Measurements from ENCODE around the gene HAGHL. TPM values are rescaled to one million over a fixed set of nuclear protein-coding genes. Genes with fewer than 3 reads are reported as not detected.

Gene HAGHL
- total and polyA plus RNA-seq, 2 donors (not counting 1 experiment from before 2014, with no cell fraction given) = 3.7 to 16.3 TPM

DNA sequence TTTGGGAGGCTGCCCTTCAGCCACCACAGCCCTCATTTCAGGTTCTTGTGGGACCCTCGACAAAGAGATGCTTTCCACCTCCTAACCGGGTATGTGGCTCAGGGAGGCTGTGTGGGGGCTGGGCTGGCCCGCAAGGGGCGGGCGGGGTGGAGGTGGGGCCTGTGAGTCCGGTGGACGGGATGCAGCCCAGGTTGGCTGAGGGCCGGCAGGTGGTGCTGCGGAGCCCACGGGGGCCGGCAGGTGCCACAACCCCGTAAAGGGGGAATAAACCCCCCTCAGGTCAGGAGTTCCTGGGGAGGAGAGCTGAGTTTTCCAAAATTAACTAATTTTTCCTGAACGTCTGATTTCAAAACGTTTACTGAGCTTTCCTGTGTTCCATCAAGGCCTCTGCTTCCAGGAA, 18.8 kb downstream of the HAGHL start:
- TF ChIP-seq EZH2 (IDR thresholded peaks at IDR 0.05; ENCODE audit: low read length, missing control alignments) = no peak
- TF ChIP-seq, protein P1, sequence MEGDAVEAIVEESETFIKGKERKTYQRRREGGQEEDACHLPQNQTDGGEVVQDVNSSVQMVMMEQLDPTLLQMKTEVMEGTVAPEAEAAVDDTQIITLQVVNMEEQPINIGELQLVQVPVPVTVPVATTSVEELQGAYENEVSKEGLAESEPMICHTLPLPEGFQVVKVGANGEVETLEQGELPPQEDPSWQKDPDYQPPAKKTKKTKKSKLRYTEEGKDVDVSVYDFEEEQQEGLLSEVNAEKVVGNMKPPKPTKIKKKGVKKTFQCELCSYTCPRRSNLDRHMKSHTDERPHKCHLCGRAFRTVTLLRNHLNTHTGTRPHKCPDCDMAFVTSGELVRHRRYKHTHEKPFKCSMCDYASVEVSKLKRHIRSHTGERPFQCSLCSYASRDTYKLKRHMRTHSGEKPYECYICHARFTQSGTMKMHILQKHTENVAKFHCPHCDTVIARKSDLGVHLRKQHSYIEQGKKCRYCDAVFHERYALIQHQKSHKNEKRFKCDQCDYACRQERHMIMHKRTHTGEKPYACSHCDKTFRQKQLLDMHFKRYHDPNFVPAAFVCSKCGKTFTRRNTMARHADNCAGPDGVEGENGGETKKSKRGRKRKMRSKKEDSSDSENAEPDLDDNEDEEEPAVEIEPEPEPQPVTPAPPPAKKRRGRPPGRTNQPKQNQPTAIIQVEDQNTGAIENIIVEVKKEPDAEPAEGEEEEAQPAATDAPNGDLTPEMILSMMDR (conservative IDR thresholded peaks at IDR 0.05 in 1 of 2, IDR thresholded peaks at IDR 0.05 in 1 of 2; ENCODE audit: low read depth in 1 of 2, low read length in 2 of 2) = peak in 1 of 2 donors; percentile 23
- Histone ChIP-seq H4K20me1 (ENCODE audit: control insufficient read depth, extremely low read depth, insufficient read depth, low read length) (no peaks in the 10 kb centered on the region), H3K4me1 (ENCODE audit: control insufficient read depth, extremely low read depth, insufficient read depth, low read length) (no peaks in the 10 kb centered on the region), H2AFZ (ENCODE audit: low read length) (no peak overlapping the region), H3K79me2 (ENCODE audit: control insufficient read depth, insufficient read depth, low read length) (no peaks in the 10 kb centered on the region), H3K36me3 (ENCODE audit: control insufficient read depth, insufficient read depth, low read length) (no peaks in the 10 kb centered on the region), H3K27me3 (ENCODE audit: control insufficient read depth, insufficient read depth, low read length) (no peaks in the 10 kb centered on the region), H3K9me3 (ENCODE audit: control insufficient read depth, insufficient read depth, low read depth, low read length) (no peaks in the 10 kb centered on the region), H3K9ac (ENCODE audit: insufficient read depth, low read length) (no peak overlapping the region), H3K27ac (ENCODE audit: insufficient read depth, low read length) (no peak overlapping the region), H3K4me3 (replicated peaks in 1 of 4; ENCODE audit: control extremely low read depth in 1 of 4, insufficient read depth in 1 of 4, low read depth in 3 of 4, low read length in 4 of 4) (no peak overlapping the region), H3K4me2 (ENCODE audit: extremely low read depth, insufficient read depth, low read length) (no peak overlapping the region)
- no peak for DNase-seq (ENCODE audit: low read depth in 2 of 2)

DNA sequence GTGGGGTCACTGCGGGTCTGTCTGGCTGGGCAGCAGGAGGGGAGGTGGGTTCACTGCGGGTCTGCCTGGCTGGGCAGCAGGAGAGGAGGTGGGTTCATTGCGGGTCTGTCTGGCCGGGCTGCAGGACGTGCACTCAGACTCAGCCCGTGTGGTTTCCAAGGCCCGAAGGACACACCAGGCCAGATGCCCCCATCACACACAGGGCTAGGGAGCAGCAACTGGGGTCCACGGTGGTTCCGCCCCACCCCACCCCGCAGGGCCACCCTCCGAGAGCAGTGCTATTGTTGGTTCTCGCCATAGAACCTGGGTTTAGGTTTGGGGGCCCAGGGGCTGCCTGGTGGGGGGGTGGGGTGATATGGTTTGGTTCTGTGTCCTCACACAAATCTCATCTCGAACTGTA, 19.7 kb downstream of the HAGHL start:
- no peak overlapping the region for H3K4me2 ChIP-seq (ENCODE audit: extremely low read depth, insufficient read depth, low read length)
- no peak overlapping the region for H3K27ac ChIP-seq (ENCODE audit: insufficient read depth, low read length)
- no peaks in the 10 kb centered on the region for H4K20me1 ChIP-seq (ENCODE audit: control insufficient read depth, extremely low read depth, insufficient read depth, low read length)
- no peaks in the 10 kb centered on the region for H3K9me3 ChIP-seq (ENCODE audit: control insufficient read depth, insufficient read depth, low read depth, low read length)
- no peak overlapping the region for H3K4me3 ChIP-seq (replicated peaks in 1 of 4; ENCODE audit: control extremely low read depth in 1 of 4, insufficient read depth in 1 of 4, low read depth in 3 of 4, low read length in 4 of 4)
- H3K9ac ChIP-seq (ENCODE audit: insufficient read depth, low read length) = no peak overlapping the region
- H3K27me3 ChIP-seq (ENCODE audit: control insufficient read depth, insufficient read depth, low read length) = peaks cover 7% of the 10 kb centered on the region
- TF ChIP-seq EZH2 (IDR thresholded peaks at IDR 0.05; ENCODE audit: low read length, missing control alignments) = no peak
- TF ChIP-seq, protein P1 (conservative IDR thresholded peaks at IDR 0.05 in 1 of 2, IDR thresholded peaks at IDR 0.05 in 1 of 2; ENCODE audit: low read depth in 1 of 2, low read length in 2 of 2) = no peak
- no peak overlapping the region for H2AFZ ChIP-seq (ENCODE audit: low read length)
- no peaks in the 10 kb centered on the region for H3K4me1 ChIP-seq (ENCODE audit: control insufficient read depth, extremely low read depth, insufficient read depth, low read length)
- no peaks in the 10 kb centered on the region for H3K79me2 ChIP-seq (ENCODE audit: control insufficient read depth, insufficient read depth, low read length)
- no peak for DNase-seq (ENCODE audit: low read depth in 2 of 2)
- H3K36me3 ChIP-seq (ENCODE audit: control insufficient read depth, insufficient read depth, low read length) = no peaks in the 10 kb centered on the region

DNA sequence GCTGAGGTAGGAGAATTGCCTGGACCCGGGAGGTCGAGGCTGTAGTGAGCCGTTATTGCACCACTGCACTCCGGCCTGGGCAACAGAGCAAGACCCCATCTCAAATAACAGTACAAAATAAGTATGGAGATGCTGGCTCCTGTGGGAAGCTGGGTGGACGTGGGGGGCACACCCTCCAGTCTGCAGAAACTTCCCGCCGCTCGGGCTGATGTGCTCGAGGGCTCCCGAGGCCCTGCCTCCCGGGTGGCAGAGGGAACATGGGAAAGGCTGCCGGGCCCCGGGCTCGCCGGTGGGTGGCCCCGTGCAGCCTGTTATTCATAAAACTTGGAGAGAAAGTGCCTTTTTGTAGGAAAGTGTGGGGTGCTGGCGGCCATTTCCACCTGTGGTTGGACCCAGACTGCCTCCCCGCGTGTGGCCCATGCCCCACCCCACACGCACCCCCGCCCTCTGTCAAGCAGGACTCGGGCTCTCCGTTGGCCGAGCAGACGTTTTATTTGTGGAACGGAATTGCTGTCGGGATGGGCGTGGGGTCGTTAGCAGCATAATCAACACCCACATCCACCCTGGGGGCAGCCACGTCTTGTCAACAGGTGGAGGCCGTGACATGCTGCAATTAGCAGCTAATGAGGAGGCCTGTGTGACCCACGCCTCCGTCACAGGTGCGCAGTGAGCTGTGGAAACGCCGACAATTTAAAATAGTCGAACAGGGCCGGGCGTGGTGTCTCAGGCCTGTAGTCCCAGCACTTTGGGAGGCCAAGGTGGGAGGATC, 21.3 kb downstream of the HAGHL start:
- TF ChIP-seq, protein P1 (conservative IDR thresholded peaks at IDR 0.05 in 1 of 2, IDR thresholded peaks at IDR 0.05 in 1 of 2; ENCODE audit: low read depth in 1 of 2, low read length in 2 of 2) = no peak
- TF ChIP-seq EZH2 (IDR thresholded peaks at IDR 0.05; ENCODE audit: low read length, missing control alignments) = no peak
- DNase-seq (ENCODE audit: low read depth in 2 of 2) = no peak
- Histone ChIP-seq H3K79me2 (ENCODE audit: control insufficient read depth, insufficient read depth, low read length) (no peaks in the 10 kb centered on the region), H3K27ac (ENCODE audit: insufficient read depth, low read length) (no peak overlapping the region), H3K4me3 (replicated peaks in 1 of 4; ENCODE audit: control extremely low read depth in 1 of 4, insufficient read depth in 1 of 4, low read depth in 3 of 4, low read length in 4 of 4) (no peak overlapping the region), H3K27me3 (ENCODE audit: control insufficient read depth, insufficient read depth, low read length) (peaks cover 9% of the 10 kb centered on the region), H3K9me3 (ENCODE audit: control insufficient read depth, insufficient read depth, low read depth, low read length) (no peaks in the 10 kb centered on the region), H3K4me2 (ENCODE audit: extremely low read depth, insufficient read depth, low read length) (no peak overlapping the region), H3K4me1 (ENCODE audit: control insufficient read depth, extremely low read depth, insufficient read depth, low read length) (no peaks in the 10 kb centered on the region), H3K36me3 (ENCODE audit: control insufficient read depth, insufficient read depth, low read length) (no peaks in the 10 kb centered on the region), H2AFZ (ENCODE audit: low read length) (no peak overlapping the region), H4K20me1 (ENCODE audit: control insufficient read depth, extremely low read depth, insufficient read depth, low read length) (no peaks in the 10 kb centered on the region), H3K9ac (ENCODE audit: insufficient read depth, low read length) (no peak overlapping the region)

Data from fibroblast of lung (primary cell).